H9 (cell line): ENCODE data around the gene NGFR. TPM values are rescaled to one million over a fixed set of nuclear protein-coding genes. Genes with fewer than 3 reads are reported as not detected.

Source experiments
- DNase-seq: peaks from one replicate; pipeline ENCODE4 v3.0.0-alpha.2; 2017
- H2AFZ ChIP-seq: one replicate; pipeline ENCODE4 v1.6.1; 2013; ENCODE audit warnings: mild to moderate bottlenecking, low read length, control low read depth, moderate library complexity
- H2AK5ac ChIP-seq: 2 replicates; pipeline ENCODE4 v1.6.1; 2013; ENCODE audit warnings: low read length, control low read depth, mixed read lengths; ENCODE audit not compliant: insufficient read length
- H2BK120ac ChIP-seq: one replicate; pipeline ENCODE4 v1.6.1; 2013; ENCODE audit warnings: low read depth, mild to moderate bottlenecking, low read length, control low read depth, inconsistent platforms; ENCODE audit not compliant: poor library complexity, severe bottlenecking
- H2BK12ac ChIP-seq: 2 replicates; pipeline ENCODE4 v1.6.1; 2013; ENCODE audit warnings: low read length, control low read depth, mixed read lengths, low read depth; ENCODE audit not compliant: insufficient read length
- H2BK15ac ChIP-seq: 2 replicates; pipeline ENCODE4 v1.6.1; 2013; ENCODE audit warnings: low read depth, low read length, control low read depth
- H2BK20ac ChIP-seq: one replicate; pipeline ENCODE4 v1.6.1; 2013; ENCODE audit warnings: low read depth, mild to moderate bottlenecking, low read length, control low read depth, inconsistent platforms; ENCODE audit not compliant: poor library complexity, severe bottlenecking
- H2BK5ac ChIP-seq: 2 replicates; pipeline ENCODE4 v1.6.1; 2013; ENCODE audit warnings: low read length, control low read depth, mixed read lengths; ENCODE audit not compliant: insufficient read length
- H3K14ac ChIP-seq: 2 replicates; pipeline ENCODE4 v1.6.1; 2013; ENCODE audit warnings: low read length, control low read depth; ENCODE audit not compliant: insufficient read depth
- H3K18ac ChIP-seq: 2 replicates; pipeline ENCODE4 v1.6.1; 2013; ENCODE audit warnings: low read depth, mild to moderate bottlenecking, mixed read lengths, low read length, control low read depth; ENCODE audit not compliant: insufficient read length
- H3K23ac ChIP-seq: 2 replicates; pipeline ENCODE4 v1.6.1; 2013; ENCODE audit warnings: low read length, control low read depth, mixed read lengths, low read depth; ENCODE audit not compliant: insufficient read length
- H3K23me2 ChIP-seq: 2 replicates; pipeline ENCODE4 v1.6.1; 2013; ENCODE audit warnings: low read depth, mild to moderate bottlenecking, mixed read lengths, low read length, control low read depth; ENCODE audit not compliant: insufficient read length, poor library complexity, severe bottlenecking
- H3K27ac ChIP-seq: 2 replicates; pipeline ENCODE4 v1.5.1; 2013; ENCODE audit warnings: low read length, control low read depth, mixed read lengths, low read depth; ENCODE audit not compliant: insufficient read length
- H3K27me3 ChIP-seq: 2 replicates; pipeline ENCODE4 v1.6.1; 2013; ENCODE audit warnings: low read length, control low read depth, inconsistent platforms; ENCODE audit not compliant: insufficient read depth
- H3K4ac ChIP-seq: 2 replicates; pipeline ENCODE4 v1.6.1; 2013; ENCODE audit warnings: low read depth, mild to moderate bottlenecking, control low read depth, inconsistent platforms, low read length, moderate library complexity
- H3K4me1 ChIP-seq: 2 replicates; pipeline ENCODE4 v1.6.1; 2013; ENCODE audit warnings: low read length, control low read depth, inconsistent platforms; ENCODE audit not compliant: insufficient read depth
- H3K4me2 ChIP-seq: 2 replicates; pipeline ENCODE4 v1.6.1; 2013; ENCODE audit warnings: low read length, control low read depth, mixed read lengths; ENCODE audit not compliant: insufficient read length, insufficient read depth
- H3K56ac ChIP-seq: 2 replicates; pipeline ENCODE4 v1.6.1; 2013; ENCODE audit warnings: low read depth, mild to moderate bottlenecking, mixed read lengths, low read length, control low read depth; ENCODE audit not compliant: insufficient read length
- H3K79me1 ChIP-seq: 2 replicates; pipeline ENCODE4 v1.6.1; 2013; ENCODE audit warnings: low read depth, mild to moderate bottlenecking, moderate library complexity, low read length, control low read depth, inconsistent platforms; ENCODE audit not compliant: insufficient read depth, poor library complexity, severe bottlenecking
- H3K79me2 ChIP-seq: 2 replicates; pipeline ENCODE4 v1.6.1; 2013; ENCODE audit warnings: low read length, control low read depth, inconsistent platforms; ENCODE audit not compliant: insufficient read depth
- H3K9ac ChIP-seq: 2 replicates; pipeline ENCODE4 v1.6.1; 2013; ENCODE audit warnings: low read length, control low read depth, mixed read lengths; ENCODE audit not compliant: insufficient read length; ENCODE audit errors: extremely low read depth
- H3K9me3 ChIP-seq: one replicate; pipeline ENCODE4 v1.6.1; 2013; ENCODE audit warnings: low read depth, low read length, inconsistent platforms; ENCODE audit not compliant: control insufficient read depth
- H3T11ph ChIP-seq: one replicate; pipeline ENCODE4 v1.6.1; 2013; ENCODE audit warnings: mild to moderate bottlenecking, low read length, control low read depth, inconsistent platforms
- H4K20me1 ChIP-seq: one replicate; pipeline ENCODE4 v1.6.1; 2013; ENCODE audit not compliant: control insufficient read depth, insufficient read length, insufficient read depth
- H4K5ac ChIP-seq: 2 replicates; pipeline ENCODE4 v1.6.1; 2013; ENCODE audit warnings: low read depth, mild to moderate bottlenecking, mixed read lengths, low read length, control low read depth; ENCODE audit not compliant: insufficient read length
- H4K8ac ChIP-seq: replicated peaks from 2 replicates; pipeline ENCODE4 v1.6.1; 2013; ENCODE audit warnings: low read length, control low read depth, mixed read lengths, low read depth; ENCODE audit not compliant: insufficient read length
- H4K91ac ChIP-seq: 2 replicates; pipeline ENCODE4 v1.6.1; 2013; ENCODE audit warnings: low read depth, mild to moderate bottlenecking, moderate library complexity, mixed read lengths, low read length, control low read depth; ENCODE audit not compliant: insufficient read length
- H3K27ac Mint-ChIP-seq, 3 experiments: 2 replicates in 2 of 3; 3 replicates in 1 of 3; pipeline ENCODE4 v1.8.0; 2020 to 2021; ENCODE audit warnings: mixed read lengths in 3 of 3, mild to moderate bottlenecking in 1 of 3, moderate library complexity in 1 of 3
- H3K27me3 Mint-ChIP-seq: 2 replicates; pipeline ENCODE4 v1.8.0; 2021; ENCODE audit warnings: low read depth, mild to moderate bottlenecking, moderate library complexity, mixed read lengths
- H3K36me3 Mint-ChIP-seq, 3 experiments: 2 replicates in 2 of 3; 3 replicates in 1 of 3; pipeline ENCODE4 v1.8.0; 2020 to 2021; ENCODE audit warnings: low read depth in 3 of 3, mixed read lengths in 3 of 3; ENCODE audit not compliant: insufficient read depth in 1 of 3
- H3K4me1 Mint-ChIP-seq, 2 experiments: 2 replicates each; pipeline ENCODE4 v1.8.0; 2020; ENCODE audit warnings: mixed read lengths in 2 of 2
- H3K4me3 Mint-ChIP-seq, 2 experiments: 2 replicates in 1 of 2; 3 replicates in 1 of 2; pipeline ENCODE4 v1.8.0; 2020 to 2021; ENCODE audit warnings: mild to moderate bottlenecking in 2 of 2, mixed read lengths in 2 of 2, moderate library complexity in 1 of 2
- H3K9me3 Mint-ChIP-seq, 2 experiments: 2 replicates in 1 of 2; 3 replicates in 1 of 2; pipeline ENCODE4 v1.8.0; 2020; ENCODE audit warnings: mild to moderate bottlenecking in 2 of 2, mixed read lengths in 2 of 2, moderate library complexity in 1 of 2
- CTCF ChIP-seq: fragments of 200-600 bp; sonication (generic); conservative IDR thresholded peaks from 3 replicates; pipeline ENCODE4 v1.8.0; 2021; ENCODE audit warnings: antibody characterized with exemption, mild to moderate bottlenecking
- WGBS: extraction: QIAGEN DNeasy Blood & Tissue Kit; methylation state at CpG from one replicate; pipeline ENCODE4 v1.1.7; 2013; ENCODE audit warnings: missing lambda C conversion rate, low lambda C conversion rate, mixed read lengths; ENCODE audit not compliant: insufficient read length; ENCODE audit errors: extremely low coverage; 5-methylcytosine and 5-hydroxymethylcytosine counted together
- total RNA-seq: library from RNA; stranded (reverse); gene quantifications from 2 replicates; pipeline ENCODE4 v1.2.1, GENCODE V29; 2021

Gene NGFR
- total RNA-seq, 1 experiment from 2014 or later: 9.6 TPM

GRCh38 chr17:49546546-49547535, 51.7 kb downstream of the NGFR start:
- H3K9ac ChIP-seq: no peak overlapping the region
- no peak overlapping the region for H4K91ac ChIP-seq
- H3K4me1 ChIP-seq: no peaks in the 10 kb centered on the region
- H3K27me3 ChIP-seq: no peaks in the 10 kb centered on the region
- H3K23ac ChIP-seq: no peak overlapping the region
- no peaks in the 10 kb centered on the region for H4K20me1 ChIP-seq
- no peak overlapping the region for H2BK5ac ChIP-seq
- WGBS: no CpG with 5 or more reads among the region's 18 CpGs
- no peak overlapping the region for H3K4me2 ChIP-seq
- no peak overlapping the region for H2AK5ac ChIP-seq
- H2BK20ac ChIP-seq: no peak overlapping the region
- H3T11ph ChIP-seq: no peak overlapping the region
- no peak overlapping the region for H3K4ac ChIP-seq
- no peak overlapping the region for H2BK15ac ChIP-seq
- H3K27me3 Mint-ChIP-seq: peaks cover 9% of the 10 kb centered on the region
- no peaks in the 10 kb centered on the region for H3K79me2 ChIP-seq
- DNase-seq: peak; percentile 35
- no peaks in the 10 kb centered on the region for H3K23me2 ChIP-seq
- TF ChIP-seq CTCF: no peak
- H3K27ac Mint-ChIP-seq: peak overlapping the region in 2 of 3 experiments; percentile 16 to 44; a peak in 1 of 7 replicates
- no peak overlapping the region for H2BK120ac ChIP-seq
- H3K79me1 ChIP-seq: no peaks in the 10 kb centered on the region
- H3K4me3 Mint-ChIP-seq: peak overlapping the region in 1 of 2 experiments; percentile 23; a peak in 1 of 5 replicates
- H2AFZ ChIP-seq: no peak overlapping the region
- no peak overlapping the region for H4K8ac ChIP-seq
- no peak overlapping the region for H3K18ac ChIP-seq
- H3K36me3 Mint-ChIP-seq: peaks cover 0 to 5% (median 3%) of the 10 kb centered on the region in 3 experiments; a peak in 3 of 7 replicates
- H4K5ac ChIP-seq: no peak overlapping the region
- H3K27ac ChIP-seq: no peak overlapping the region
- H3K9me3 ChIP-seq: no peaks in the 10 kb centered on the region
- peaks cover 45 to 56% of the 10 kb centered on the region in 2 experiments for H3K4me1 Mint-ChIP-seq
- H3K14ac ChIP-seq: no peak overlapping the region
- H3K9me3 Mint-ChIP-seq: no peaks in the 10 kb centered on the region
- H3K56ac ChIP-seq: no peak overlapping the region
- H2BK12ac ChIP-seq: no peak overlapping the region
